ENCODE results near the gene ERVFRD-1. TPM values are rescaled to one million over a fixed set of nuclear protein-coding genes. Genes with fewer than 3 reads are reported as not detected.

The ERVFRD-1 gene
- total and polyA plus RNA-seq, 2 donors (not counting 3 experiments of a cell fraction or from before 2014, with no cell fraction given) = not detected

DNA sequence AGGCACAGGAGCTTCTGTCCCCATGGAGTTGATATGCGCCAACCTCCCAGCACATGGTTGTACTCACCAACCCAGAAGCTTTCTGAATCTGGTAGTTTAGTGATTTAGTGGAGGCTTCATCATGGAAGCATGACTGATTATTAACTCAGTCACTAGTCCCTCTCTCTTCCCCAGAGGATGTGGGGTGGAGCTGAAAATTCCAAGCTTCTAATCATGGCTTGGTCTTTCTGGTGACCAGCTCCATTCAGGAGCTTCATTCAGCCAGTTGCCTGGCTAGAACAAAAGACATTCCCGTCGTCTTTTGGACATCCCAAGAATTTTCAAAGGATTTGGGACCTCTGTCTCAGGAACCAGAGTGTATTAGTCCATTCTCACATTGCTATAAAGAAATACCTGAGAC, 31.2 kb downstream of the ERVFRD-1 start:
- BruUV-seq (replicated peaks) = no TSS peak
- no peaks in the 10 kb centered on the region for H3K9me1 ChIP-seq (replicated peaks; ENCODE audit: control insufficient read depth, extremely low read depth, insufficient read depth, low read length)
- intact Hi-C loops (cut with micrococcal nuclease) = no loop called here
- TF ChIP-seq GATA2 (IDR thresholded peaks at IDR 0.05; ENCODE audit: insufficient read depth, insufficient read length, low read depth, low read length) = no peak
- no peak for TF ChIP-seq JUN (IDR thresholded peaks at IDR 0.05; ENCODE audit: borderline replicate concordance, insufficient read depth, insufficient read length, low read depth)
- TF ChIP-seq, protein P1, sequence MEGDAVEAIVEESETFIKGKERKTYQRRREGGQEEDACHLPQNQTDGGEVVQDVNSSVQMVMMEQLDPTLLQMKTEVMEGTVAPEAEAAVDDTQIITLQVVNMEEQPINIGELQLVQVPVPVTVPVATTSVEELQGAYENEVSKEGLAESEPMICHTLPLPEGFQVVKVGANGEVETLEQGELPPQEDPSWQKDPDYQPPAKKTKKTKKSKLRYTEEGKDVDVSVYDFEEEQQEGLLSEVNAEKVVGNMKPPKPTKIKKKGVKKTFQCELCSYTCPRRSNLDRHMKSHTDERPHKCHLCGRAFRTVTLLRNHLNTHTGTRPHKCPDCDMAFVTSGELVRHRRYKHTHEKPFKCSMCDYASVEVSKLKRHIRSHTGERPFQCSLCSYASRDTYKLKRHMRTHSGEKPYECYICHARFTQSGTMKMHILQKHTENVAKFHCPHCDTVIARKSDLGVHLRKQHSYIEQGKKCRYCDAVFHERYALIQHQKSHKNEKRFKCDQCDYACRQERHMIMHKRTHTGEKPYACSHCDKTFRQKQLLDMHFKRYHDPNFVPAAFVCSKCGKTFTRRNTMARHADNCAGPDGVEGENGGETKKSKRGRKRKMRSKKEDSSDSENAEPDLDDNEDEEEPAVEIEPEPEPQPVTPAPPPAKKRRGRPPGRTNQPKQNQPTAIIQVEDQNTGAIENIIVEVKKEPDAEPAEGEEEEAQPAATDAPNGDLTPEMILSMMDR (IDR thresholded peaks at IDR 0.05; ENCODE audit: extremely low read depth in 1 of 2, insufficient read depth in 1 of 2, low read depth in 1 of 2, low read length in 2 of 2) = no peak
- TF ChIP-seq POLR2AphosphoS5 (IDR thresholded peaks at IDR 0.05; ENCODE audit: insufficient read depth, low read depth, low read length) = no peak
- TF ChIP-seq EZH2 (IDR thresholded peaks at IDR 0.05; ENCODE audit: borderline replicate concordance, low read depth, low read length, severe bottlenecking) = no peak
- TF ChIP-seq, protein P2, sequence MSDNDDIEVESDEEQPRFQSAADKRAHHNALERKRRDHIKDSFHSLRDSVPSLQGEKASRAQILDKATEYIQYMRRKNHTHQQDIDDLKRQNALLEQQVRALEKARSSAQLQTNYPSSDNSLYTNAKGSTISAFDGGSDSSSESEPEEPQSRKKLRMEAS (IDR thresholded peaks at IDR 0.05; ENCODE audit: insufficient read depth, insufficient read length) = no peak
- no peak for TF ChIP-seq MYC (IDR thresholded peaks at IDR 0.05; ENCODE audit: low read depth, low read length)
- no peak for TF ChIP-seq POLR2A (IDR thresholded peaks at IDR 0.05; ENCODE audit: low read depth, low read length)
- no peak for TF ChIP-seq FOS (IDR thresholded peaks at IDR 0.05; ENCODE audit: borderline replicate concordance, insufficient read depth, low read length)
- no peaks in the 10 kb centered on the region for H3K9me3 ChIP-seq (replicated peaks; ENCODE audit: control insufficient read depth, insufficient read depth, low read length)
- no peak overlapping the region for H3K4me2 ChIP-seq (ENCODE audit: insufficient read depth, low read length)
- no peaks in the 10 kb centered on the region for H3K36me3 ChIP-seq (ENCODE audit: control insufficient read depth in 2 of 2, extremely low read depth in 1 of 2, insufficient read depth in 2 of 2, low read length in 2 of 2)
- H3K4me1 ChIP-seq (ENCODE audit: control insufficient read depth, extremely low read depth, insufficient read depth, low read length) = no peaks in the 10 kb centered on the region
- H2AFZ ChIP-seq (ENCODE audit: low read depth, low read length) = no peak overlapping the region
- DNase-seq (ENCODE audit: low read depth, low spot score) (no peak), FAIRE-seq (no peak)
- no peaks in the 10 kb centered on the region for H4K20me1 ChIP-seq (replicated peaks; ENCODE audit: control insufficient read depth, extremely low read depth, insufficient read depth, low read length)
- ChIA-PET POLR2A (no interaction called here), CTCF (interaction anchor here (1.1 to 1.4 kb wide), 2 partner anchors 11 to 418 kb away, joined by 3 to 7 read pairs; no protein-coding TSS in a partner anchor)
- H3K9ac ChIP-seq (replicated peaks; ENCODE audit: extremely low read depth, insufficient read depth, low read length) = no peak overlapping the region
- H3K27ac ChIP-seq (ENCODE audit: insufficient read depth, low read depth, low read length) = no peak overlapping the region
- H3K79me2 ChIP-seq (ENCODE audit: control insufficient read depth, insufficient read depth, low read length) = no peaks in the 10 kb centered on the region
- dilution Hi-C loops (cut with MboI; ENCODE audit: extremely low pct_ligation_motif_present, low sequenced_read_pairs) = no loop called here
- no peaks in the 10 kb centered on the region for H3K27me3 ChIP-seq (ENCODE audit: control insufficient read depth in 2 of 2, insufficient read depth in 2 of 2, low read length in 2 of 2)
- H3K4me3 ChIP-seq (replicated peaks in 1 of 3; ENCODE audit: insufficient read depth in 1 of 3, low read depth in 1 of 3, low read length in 3 of 3) = no peak overlapping the region
